K562 (cell line): ENCODE results near the gene PHLDB1. TPM values are rescaled to one million over a fixed set of nuclear protein-coding genes. Genes with fewer than 3 reads are reported as not detected.

ENCODE experiments used
- ARNT ChIP-seq, 2 experiments: fragments of 450-650 bp; IDR thresholded peaks; 2 replicates each; pipeline ENCODE4 v1.6.1; 2016; ENCODE audit warnings: mild to moderate bottlenecking in 1 of 2
- DACH1 ChIP-seq: fragments of 450-650 bp; IDR thresholded peaks from 2 replicates; pipeline ENCODE4 v1.6.1; 2018; ENCODE audit not compliant: partially characterized antibody
- GATA2 ChIP-seq: sonication (generic); formaldehyde crosslinking; IDR thresholded peaks from 2 replicates; pipeline ENCODE4 v1.4.0; 2020; ENCODE audit warnings: mild to moderate bottlenecking, missing genetic modification reagents
- HMG20A ChIP-seq: fragments of 450-650 bp; formaldehyde crosslinking; conservative IDR thresholded peaks from 2 replicates; pipeline ENCODE4 v1.4.0; 2020; ENCODE audit warnings: mild to moderate bottlenecking, mixed read lengths
- L3MBTL2 ChIP-seq: fragments of 450-650 bp; IDR thresholded peaks from 2 replicates; pipeline ENCODE4 v1.6.1; 2016; ENCODE audit warnings: mild to moderate bottlenecking, moderate library complexity
- NBN ChIP-seq: fragments of 450-650 bp; IDR thresholded peaks from 2 replicates; pipeline ENCODE4 v1.6.1; 2016; ENCODE audit warnings: low read depth, mild to moderate bottlenecking
- RNF2 ChIP-seq: sonication (generic); IDR thresholded peaks from 2 replicates; pipeline ENCODE4 v1.6.1; 2016
- SMARCA4 ChIP-seq: fragments of 450-650 bp; IDR thresholded peaks from 2 replicates; pipeline ENCODE4 v1.6.1; 2016
- SP1 ChIP-seq: sonication (generic); formaldehyde crosslinking; IDR thresholded peaks from 2 replicates; pipeline ENCODE4 v1.8.1; 2022; ENCODE audit warnings: mild to moderate bottlenecking, missing genetic modification reagents
- SPI1 ChIP-seq: IDR thresholded peaks from 2 replicates; pipeline ENCODE4 v1.6.1; 2011; ENCODE audit warnings: low read depth, low read length, control low read depth, borderline replicate concordance
- TEAD1 ChIP-seq, 2 experiments: fragments of 450-650 bp in 1 of 2; sonication (generic) in 1 of 2; formaldehyde crosslinking; IDR thresholded peaks; 2 replicates each; pipeline versions ENCODE4 v1.4.0 to v1.8.0; 2020 to 2022; ENCODE audit warnings: mild to moderate bottlenecking in 2 of 2, missing genetic modification reagents in 1 of 2
- U2AF1 ChIP-seq: fragments of 200-400 bp; formaldehyde crosslinking; optimal IDR thresholded peaks from 2 replicates; pipeline ENCODE3; 2017; ENCODE audit warnings: mild to moderate bottlenecking, low read depth, low read length, moderate library complexity
- XRCC5 ChIP-seq: fragments of 200-400 bp; formaldehyde crosslinking; IDR thresholded peaks from 2 replicates; pipeline ENCODE4 v1.6.1; 2017; ENCODE audit warnings: low read depth, mild to moderate bottlenecking, low read length
- ZKSCAN1 ChIP-seq: fragments of 150-350 bp; IDR thresholded peaks from 2 replicates; pipeline ENCODE4 v1.6.1; 2016; ENCODE audit warnings: low read depth, low read length
- ZNF212 ChIP-seq: fragments of 450-650 bp; formaldehyde crosslinking; IDR thresholded peaks from 2 replicates; pipeline ENCODE4 v1.4.0; 2020; ENCODE audit warnings: mild to moderate bottlenecking
- ZNF780A ChIP-seq: fragments of 250-450 bp; sonication (Bioruptor Pico); IDR thresholded peaks from 2 replicates; pipeline ENCODE4 v1.5.0; 2021; ENCODE audit warnings: mild to moderate bottlenecking
- polyA plus RNA-seq, 8 experiments: library from polyadenylated mRNA; depleted of rRNA in 4 of 8; stranded (reverse) in 5 of 8; unstranded in 3 of 8; fragments of >200 nt; fragmentation: Nextera tagmentation in 2 of 8; fragmentation: Illumina TruSeq in 1 of 8; extraction: Ambion mirVana in 2 of 8; extraction: Trizol in 1 of 8; gene quantifications; 2 replicates each; pipeline versions ENCODE4 v1.2.1 to v1.2.3, GENCODE V29; 2011 to 2014; ENCODE audit warnings: inconsistent platforms in 1 of 8, missing spikeins in 1 of 8
- total RNA-seq, 7 experiments: library from RNA; depleted of rRNA in 6 of 7; stranded (reverse); fragments of >200 nt in 6 of 7; fragmentation: Illumina TruSeq in 2 of 7; extraction: Trizol in 2 of 7; gene quantifications; 2 replicates each; pipeline versions ENCODE4 v1.2.1 to v1.2.3, GENCODE V29; 2011 to 2021; ENCODE audit warnings: low replicate concordance in 1 of 7
- TF ChIP-seq, protein P1 (sequence below): sonication (generic); formaldehyde crosslinking; IDR thresholded peaks from 2 replicates; pipeline ENCODE4 v1.4.0; 2020; ENCODE audit warnings: mild to moderate bottlenecking, missing genetic modification reagents
- TF ChIP-seq, protein P2 (sequence below), 2 experiments: fragments of 450-650 bp; formaldehyde crosslinking in 1 of 2; IDR thresholded peaks; 2 replicates each; pipeline versions ENCODE4 v1.4.0 to v1.6.1; 2014 to 2020; ENCODE audit warnings: mild to moderate bottlenecking in 2 of 2, borderline replicate concordance in 1 of 2, low read depth in 1 of 2

The PHLDB1 gene
- total and polyA plus RNA-seq, 9 of the 15 experiments (the other 6 are each of a cell fraction or from before 2014, with no cell fraction given) = 2.0 to 28.7 (median 16.2) TPM

DNA sequence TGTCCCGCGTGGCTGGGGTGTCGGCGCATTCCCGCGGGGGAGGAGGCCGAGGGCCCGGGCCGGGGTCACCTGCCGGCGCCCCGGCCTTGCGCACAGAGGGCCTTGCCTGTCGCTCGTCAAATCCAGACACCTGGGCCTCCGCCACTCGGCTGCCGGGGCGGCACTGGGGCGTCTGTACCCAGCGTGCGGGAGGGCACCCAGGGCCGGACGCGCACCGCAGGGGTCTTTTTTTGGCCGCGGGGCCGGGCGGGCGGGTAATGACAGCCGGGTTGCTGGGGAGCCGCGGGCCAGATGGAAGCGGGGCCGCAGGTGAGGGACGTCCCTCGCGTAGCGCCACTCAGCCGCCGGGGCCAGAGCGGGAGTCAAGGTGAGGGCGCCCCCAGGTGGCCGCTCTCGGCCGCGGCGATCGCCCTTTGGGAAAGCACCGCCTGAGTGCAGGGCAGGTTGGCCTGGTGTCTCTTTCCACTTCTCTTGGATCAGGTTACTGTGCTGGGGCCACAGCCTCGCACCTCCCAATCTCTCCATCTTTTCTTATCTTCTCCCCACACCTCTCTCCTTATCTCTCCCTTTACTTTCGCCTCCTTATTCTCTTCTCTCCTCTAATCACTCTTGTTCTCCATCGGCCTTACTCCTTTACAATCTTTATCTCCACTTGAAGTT, 3.5 kb downstream of the PHLDB1 start (continued):
- peak; percentile 88 for TF ChIP-seq SMARCA4
- peak; percentile 95 for TF ChIP-seq NBN
- no peak for TF ChIP-seq HMG20A (CRISPR knock-in tag)
- TF ChIP-seq SPI1 = no peak
- TF ChIP-seq ZNF780A (CRISPR knock-in tag) = no peak
- peak; percentile 77 for TF ChIP-seq L3MBTL2
- TF ChIP-seq DACH1 = peak; percentile 28
- TF ChIP-seq ARNT (IDR thresholded peaks at IDR 0.05) = peak in 1 of 2 experiments; percentile 79; a peak in 2 of 4 replicates
- peak; percentile 66 for TF ChIP-seq U2AF1
- TF ChIP-seq RNF2 = no peak
- TF ChIP-seq XRCC5 = 0 out of 2 replicates have a peak, but pooled peaks have one; percentile 27
- peak; percentile 70; the same call in 1 of the 2 replicates for TF ChIP-seq SP1 (CRISPR knock-in tag)
- TF ChIP-seq GATA2 (CRISPR knock-in tag) = peak; percentile 56
- TF ChIP-seq ZKSCAN1 = 0 out of 2 replicates have a peak, but pooled peaks have one; percentile 69
- TF ChIP-seq, protein P1, sequence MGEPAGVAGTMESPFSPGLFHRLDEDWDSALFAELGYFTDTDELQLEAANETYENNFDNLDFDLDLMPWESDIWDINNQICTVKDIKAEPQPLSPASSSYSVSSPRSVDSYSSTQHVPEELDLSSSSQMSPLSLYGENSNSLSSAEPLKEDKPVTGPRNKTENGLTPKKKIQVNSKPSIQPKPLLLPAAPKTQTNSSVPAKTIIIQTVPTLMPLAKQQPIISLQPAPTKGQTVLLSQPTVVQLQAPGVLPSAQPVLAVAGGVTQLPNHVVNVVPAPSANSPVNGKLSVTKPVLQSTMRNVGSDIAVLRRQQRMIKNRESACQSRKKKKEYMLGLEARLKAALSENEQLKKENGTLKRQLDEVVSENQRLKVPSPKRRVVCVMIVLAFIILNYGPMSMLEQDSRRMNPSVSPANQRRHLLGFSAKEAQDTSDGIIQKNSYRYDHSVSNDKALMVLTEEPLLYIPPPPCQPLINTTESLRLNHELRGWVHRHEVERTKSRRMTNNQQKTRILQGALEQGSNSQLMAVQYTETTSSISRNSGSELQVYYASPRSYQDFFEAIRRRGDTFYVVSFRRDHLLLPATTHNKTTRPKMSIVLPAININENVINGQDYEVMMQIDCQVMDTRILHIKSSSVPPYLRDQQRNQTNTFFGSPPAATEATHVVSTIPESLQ (CRISPR knock-in tag) = no peak
- no peak for TF ChIP-seq ZNF212 (CRISPR knock-in tag)
- TF ChIP-seq, protein P2, sequence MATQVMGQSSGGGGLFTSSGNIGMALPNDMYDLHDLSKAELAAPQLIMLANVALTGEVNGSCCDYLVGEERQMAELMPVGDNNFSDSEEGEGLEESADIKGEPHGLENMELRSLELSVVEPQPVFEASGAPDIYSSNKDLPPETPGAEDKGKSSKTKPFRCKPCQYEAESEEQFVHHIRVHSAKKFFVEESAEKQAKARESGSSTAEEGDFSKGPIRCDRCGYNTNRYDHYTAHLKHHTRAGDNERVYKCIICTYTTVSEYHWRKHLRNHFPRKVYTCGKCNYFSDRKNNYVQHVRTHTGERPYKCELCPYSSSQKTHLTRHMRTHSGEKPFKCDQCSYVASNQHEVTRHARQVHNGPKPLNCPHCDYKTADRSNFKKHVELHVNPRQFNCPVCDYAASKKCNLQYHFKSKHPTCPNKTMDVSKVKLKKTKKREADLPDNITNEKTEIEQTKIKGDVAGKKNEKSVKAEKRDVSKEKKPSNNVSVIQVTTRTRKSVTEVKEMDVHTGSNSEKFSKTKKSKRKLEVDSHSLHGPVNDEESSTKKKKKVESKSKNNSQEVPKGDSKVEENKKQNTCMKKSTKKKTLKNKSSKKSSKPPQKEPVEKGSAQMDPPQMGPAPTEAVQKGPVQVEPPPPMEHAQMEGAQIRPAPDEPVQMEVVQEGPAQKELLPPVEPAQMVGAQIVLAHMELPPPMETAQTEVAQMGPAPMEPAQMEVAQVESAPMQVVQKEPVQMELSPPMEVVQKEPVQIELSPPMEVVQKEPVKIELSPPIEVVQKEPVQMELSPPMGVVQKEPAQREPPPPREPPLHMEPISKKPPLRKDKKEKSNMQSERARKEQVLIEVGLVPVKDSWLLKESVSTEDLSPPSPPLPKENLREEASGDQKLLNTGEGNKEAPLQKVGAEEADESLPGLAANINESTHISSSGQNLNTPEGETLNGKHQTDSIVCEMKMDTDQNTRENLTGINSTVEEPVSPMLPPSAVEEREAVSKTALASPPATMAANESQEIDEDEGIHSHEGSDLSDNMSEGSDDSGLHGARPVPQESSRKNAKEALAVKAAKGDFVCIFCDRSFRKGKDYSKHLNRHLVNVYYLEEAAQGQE (IDR thresholded peaks at IDR 0.05; ENCODE audit: borderline replicate concordance) = peak; percentile 70
- TF ChIP-seq, protein P2 (CRISPR knock-in tag; IDR thresholded peaks at IDR 0.05; ENCODE audit: low read depth) = no peak
- TF ChIP-seq TEAD1 (CRISPR knock-in tag; IDR thresholded peaks at IDR 0.05) = no peak
